NCI-H748 (cell line): Measurements from ENCODE around the gene ZSCAN22.

ENCODE experiments used
- DNase-seq: peaks from one replicate; lab custom pipeline; 2025; ENCODE audit not compliant: unreplicated experiment; lab: John Stamatoyannopoulos, UW

ZSCAN22 gene

DNA sequence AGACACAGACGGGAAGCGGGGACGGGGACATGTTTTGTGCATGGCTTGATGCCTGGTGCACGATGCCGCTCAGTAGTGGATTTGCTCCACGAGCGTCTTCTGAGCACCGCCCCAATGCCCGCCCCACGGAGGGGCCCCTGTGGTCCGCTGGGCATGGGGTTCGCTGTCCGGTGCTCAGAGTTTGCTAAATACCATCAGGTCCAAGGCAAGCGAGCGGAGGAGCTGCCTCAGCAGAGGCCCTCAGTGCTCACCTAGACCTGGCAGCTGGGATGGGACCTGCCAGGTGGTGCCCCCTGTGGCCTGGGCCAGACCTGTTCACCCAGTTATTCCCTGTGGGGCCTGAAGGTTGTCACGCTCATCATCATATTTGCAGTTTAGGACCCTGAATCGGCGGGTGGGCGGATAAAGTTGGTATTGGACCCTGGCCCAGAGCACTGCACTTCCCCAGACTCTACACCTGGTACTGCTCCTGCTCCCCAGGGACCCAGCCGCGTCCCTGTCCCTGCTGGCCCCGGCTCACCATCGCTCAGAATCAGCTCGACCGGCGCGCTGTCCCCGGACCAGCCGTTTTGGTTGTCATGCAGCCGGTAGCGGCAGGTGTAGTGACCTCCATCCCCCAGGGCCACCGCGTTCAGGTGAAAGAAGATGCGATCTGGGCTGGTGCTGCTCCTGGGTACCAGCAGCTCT lies 24.2 kb downstream of the ZSCAN22 start:
- no peak for DNase-seq

DNA sequence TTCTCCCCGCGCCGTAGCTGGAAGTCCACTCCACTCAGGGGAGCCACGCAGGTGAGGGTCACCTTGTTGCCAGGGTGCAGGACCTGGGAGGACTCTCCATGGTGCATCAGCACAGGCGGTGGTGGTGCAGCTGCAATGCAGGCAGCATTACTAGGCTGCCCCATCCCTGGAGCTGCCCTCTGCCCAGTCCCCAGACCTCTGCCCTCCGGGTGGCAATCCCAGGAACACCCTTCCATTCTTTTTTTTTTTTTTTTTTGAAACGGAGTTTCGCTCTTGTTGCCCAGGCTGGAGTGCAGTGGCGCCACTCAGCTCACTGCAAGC lies 24.7 kb downstream of the ZSCAN22 start:
- no peak for DNase-seq

DNA sequence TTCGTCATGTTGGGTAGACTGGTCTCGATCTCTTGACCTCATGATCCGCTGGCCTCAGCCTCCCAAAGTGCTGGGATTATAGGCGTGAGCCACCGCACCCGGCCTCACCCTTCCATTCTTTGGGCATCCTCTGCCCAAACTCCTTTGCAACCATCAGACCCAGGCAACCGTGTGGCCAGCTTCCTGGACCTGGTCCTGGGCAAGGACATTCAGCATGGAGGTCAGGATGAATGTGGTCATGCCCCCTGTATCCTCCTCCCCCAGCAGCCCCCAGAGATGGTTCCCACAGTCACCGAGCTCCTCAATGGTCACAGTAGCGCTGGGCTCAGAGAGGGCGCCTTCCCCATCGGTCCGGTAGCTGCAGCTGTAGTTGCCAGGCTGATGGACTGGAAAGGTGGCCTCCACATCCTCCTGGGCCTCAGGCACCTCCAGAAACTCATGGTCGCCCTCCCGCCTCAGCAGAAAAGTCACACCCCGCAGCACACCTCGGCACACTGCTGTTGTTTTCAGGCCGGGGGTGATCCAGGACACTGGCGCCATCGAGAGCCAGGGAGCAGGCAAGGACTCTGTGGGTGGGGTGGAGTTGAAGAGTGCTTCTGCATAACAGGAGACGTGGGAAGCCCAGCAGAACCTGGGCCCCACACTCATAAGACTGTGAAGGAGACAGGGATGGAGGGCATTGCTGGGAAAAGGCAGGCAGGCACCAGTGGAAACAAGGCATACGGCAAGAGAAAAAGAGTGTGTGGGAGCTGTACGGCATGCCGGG lies 25.4 kb downstream of the ZSCAN22 start:
- no peak for DNase-seq

DNA sequence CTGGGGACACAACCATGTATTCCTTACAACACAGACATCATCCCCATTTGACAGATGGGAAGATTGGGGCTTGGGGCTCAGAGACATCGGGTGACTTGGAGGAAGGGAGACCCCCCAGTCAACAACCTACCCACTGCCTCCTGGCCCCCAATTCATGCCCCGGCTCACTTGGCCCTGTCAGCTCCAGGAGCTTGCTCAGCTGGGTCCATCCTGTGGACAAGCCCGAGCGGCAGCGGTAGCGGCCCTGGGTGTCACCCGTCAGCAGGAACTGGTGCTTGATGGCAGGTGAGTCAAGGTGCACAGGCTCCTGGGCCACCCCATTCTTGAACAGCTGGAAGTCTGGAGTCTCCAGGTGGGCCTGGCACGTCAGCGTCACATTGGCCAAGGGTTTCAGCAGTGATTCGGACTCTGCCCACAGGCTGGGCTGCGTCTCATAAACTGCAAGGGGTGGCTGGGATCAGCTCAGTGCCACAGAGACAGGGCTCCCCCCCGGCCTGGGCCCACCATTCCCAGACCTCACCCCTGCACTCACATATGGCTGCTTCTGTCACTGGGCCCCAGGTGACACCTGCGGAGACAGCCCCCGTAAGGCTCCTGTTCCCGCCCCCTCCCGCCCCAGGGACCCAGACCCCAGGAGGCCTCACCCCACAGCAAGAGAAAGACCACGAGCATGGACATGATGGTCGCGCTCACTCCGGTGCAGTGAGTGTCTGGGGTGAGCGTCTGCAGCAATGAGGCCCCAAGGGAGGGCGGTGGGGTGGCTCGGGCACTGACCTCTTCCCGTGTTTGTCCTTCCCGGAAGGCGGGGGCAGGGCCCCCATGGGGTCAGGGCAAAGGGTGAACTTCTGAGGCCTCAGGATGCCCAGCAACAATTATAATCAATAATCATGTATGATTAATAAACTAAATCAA lies 26.2 kb downstream of the ZSCAN22 start, which contains the start of gene A1BG:
TSS of gene A1BG (minus strand) at position 733 of the 912 bp plus-strand sequence. CDS start at position 678, 55 bp downstream.
- DNase-seq: no peak

DNA sequence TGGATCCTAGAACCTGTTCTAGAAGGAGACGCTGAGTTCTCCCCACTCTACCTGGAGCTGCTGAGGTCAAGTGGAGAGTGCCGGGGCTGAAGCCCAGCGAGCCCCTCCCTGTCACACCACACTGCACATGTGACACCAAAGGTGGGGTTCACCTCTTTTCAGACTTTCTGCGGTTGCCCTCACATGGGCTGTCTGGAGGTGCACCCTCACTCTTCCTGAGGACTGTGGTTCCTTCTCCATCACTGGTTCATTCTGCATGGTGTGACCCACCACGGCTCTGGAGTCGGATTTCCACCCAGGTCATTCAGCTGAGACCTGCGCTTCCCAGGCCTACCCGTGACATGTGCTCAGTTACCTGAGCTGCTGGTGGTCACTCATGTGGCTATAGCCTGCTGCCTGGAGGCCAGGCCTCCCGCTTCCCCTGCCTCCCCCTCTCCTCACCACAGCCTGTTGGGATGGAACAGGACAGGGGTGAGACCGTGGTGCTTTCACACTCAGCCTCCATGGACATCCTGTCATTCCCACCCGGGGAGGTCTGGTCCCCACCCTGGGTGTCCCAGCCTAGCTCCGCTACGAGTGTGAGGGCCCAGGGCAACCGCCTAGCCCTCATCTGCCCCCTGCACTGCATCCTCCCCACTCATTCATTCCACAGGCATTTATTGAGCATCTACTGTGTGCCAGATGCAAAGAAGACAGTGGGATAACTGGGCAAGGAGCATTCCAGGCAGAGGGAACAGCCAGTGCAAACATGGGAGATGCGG lies 27.1 kb downstream of the ZSCAN22 start:
- DNase-seq: no peak

DNA sequence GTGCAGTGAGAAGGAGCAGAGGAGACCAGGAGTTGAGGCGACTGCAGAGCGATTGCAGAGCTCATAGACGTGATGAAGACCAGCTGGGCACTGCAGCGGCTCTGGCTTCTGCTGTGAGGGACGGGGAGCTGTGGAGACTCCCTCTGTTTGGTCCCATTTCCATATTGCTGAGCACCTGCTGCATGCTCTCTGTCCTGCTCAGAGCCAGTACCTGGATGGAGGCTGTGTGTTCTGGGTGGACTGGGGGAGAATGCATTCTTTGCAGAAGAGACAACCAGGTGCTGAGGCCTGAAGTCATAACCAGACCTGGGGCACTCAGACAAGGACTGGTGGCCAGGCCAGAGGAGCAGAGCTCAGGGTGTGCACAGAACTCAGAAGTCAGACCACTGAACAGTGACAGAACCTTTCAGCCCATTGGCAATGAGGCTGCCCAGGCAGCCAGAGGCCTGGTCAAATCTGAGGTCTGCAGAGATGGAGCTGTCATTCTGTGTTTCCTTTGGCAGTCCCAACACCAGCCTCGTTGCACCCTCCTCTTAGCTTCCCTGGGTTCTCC lies 27.8 kb downstream of the ZSCAN22 start:
- DNase-seq: no peak

DNA sequence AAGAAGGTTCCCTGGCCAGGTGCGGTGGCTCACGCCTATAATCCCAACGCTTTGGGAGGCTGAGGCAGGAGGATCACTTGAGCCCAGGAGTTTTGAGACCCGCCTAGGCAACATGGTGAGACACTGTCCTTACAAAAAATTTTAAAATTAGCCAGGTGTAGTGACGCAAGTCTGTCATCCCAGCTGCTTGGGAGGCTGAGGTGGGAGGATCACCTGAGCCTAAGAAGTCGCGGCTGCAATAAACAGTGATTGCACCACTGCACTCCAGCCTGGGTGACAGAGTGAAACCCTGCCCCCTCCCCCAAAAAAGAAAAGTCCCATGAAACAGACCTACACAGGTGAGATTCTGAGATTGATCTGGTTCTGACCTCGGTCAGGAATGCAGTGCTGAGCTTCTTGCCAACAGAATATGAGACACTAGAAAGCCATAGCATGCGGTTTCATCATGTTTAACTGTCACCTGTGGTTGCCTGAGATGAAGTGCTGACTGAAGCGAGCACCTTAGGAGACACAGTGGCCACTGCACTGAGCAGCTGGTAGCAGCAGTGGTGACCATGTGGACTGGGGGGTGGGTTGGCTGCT lies 28.5 kb downstream of the ZSCAN22 start:
- no peak for DNase-seq

DNA sequence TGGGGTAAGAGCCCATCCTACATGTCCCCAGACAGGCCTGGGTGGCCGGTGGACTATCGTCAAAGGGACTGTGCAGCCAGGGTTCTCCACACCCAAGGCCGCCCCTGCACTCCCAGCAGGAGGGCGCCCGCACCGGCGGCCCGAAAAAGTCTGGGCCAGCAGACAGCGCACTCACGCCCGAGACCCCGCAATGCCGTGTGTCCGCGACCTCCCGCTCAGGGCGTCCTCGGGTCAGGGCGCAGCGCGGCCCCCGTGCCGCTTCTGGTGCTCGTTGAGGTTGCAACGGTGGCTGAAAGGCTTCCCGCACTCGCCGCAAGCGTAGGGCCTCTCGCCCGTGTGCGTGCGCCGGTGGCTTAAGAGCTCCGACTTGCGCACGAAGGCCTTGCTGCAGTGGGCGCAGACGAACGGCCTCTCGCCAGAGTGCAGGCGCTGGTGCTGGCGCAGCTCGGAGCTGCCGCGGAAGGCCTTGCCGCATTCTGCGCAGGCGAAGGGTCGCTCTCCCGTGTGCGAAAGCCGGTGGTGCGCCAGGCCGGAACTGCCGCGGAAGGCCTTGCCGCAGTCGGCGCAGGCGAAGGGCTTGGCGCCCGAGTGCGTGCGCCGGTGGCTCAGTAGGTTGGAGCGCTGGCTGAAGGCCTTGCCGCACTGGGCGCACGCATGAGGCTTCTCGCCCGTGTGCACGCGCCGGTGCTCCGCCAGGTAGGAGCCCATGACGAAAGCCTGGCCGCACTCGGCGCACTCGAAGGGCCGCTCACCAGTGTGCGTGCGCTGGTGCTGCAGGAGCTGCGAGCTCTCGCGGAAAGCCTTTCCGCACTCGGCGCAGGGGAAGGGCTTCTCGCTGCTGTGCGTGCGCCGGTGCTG lies 29.3 kb downstream of the ZSCAN22 start:
- DNase-seq: no peak

DNA sequence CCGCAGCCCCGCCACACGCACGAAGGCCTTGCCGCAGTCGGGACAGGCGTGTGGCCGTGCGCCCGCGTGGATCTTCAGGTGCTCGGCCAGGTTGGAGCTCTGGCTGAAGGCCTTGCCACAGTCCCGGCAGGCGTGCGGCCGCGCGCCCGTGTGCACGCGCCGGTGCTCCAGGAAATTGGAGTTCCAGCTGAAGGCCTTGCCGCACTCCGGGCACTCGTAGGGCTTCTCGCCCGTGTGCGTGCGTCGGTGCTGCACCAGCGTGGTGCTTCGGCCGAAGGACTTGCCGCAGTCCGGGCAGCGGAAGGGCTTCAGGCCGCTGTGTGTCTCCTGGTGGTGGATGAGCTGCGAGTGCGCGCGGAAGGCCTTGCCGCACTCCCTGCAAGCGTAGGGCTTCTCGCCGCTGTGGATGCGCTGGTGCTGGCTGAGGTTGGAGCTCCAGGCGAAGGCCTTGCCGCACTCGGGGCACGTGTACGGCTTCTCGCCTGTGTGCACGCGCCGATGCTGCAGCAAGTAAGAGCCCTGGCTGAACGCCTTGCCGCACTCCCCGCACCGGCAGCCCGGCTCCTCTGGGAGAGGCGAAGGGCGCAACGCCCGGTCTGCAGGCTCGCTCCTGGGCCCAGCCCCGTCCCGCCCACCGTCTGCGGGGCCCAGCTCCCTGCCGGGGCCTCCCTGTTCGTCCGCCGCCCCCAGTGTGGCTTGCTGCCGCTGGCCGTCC lies 30.1 kb downstream of the ZSCAN22 start:
- no peak for DNase-seq

DNA sequence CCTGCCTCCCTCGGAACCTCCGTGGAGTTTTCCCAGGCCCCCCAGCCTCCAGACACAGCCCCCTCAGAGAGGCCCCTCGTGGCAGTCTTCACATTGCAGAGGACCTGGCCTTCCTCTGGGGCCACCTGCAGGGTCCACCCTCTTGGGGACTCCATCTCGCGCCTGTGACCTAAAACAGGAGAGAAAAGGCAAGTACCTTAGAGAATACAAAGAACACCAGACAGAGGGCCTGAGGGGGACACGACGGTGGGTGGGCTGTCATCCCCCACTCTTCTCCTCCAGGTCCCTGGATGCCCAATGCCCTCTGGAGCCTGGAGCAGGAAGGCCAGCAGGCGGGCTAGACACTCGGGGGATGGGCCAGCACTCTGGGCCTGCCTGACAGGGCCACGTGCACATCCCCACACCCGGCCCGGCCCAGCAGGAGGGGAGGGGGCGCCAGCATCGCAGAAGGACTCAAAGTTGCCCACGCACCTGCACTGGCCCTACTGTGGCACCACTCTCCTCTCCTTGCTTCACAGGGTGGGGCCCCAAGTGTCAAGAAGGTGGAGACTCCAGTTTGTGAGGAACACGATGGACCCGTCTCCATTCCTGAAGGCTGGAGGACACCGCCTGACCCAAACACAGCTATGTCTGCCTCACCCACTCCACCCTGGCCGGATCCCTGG lies 30.8 kb downstream of the ZSCAN22 start:
- DNase-seq: no peak

DNA sequence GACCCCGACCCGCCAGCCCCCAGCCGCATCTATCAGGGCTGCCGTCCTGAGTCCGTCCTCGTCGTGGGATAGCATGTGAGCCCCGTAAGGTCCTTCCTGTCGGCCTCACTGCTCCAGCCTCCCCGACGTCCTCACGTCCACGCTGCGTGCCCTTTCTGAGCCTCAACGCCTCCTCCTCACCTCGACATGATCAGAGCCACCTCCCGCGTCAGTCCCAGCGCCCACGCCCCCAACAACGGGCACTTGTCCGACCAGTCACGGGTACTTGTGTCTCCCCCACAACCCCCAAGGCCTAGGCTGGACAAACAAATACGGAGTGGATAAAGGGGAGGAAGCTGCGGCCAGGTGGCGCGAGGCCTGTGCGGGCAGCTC lies 35.1 kb downstream of the ZSCAN22 start:
- peak; percentile 74 for DNase-seq

DNA sequence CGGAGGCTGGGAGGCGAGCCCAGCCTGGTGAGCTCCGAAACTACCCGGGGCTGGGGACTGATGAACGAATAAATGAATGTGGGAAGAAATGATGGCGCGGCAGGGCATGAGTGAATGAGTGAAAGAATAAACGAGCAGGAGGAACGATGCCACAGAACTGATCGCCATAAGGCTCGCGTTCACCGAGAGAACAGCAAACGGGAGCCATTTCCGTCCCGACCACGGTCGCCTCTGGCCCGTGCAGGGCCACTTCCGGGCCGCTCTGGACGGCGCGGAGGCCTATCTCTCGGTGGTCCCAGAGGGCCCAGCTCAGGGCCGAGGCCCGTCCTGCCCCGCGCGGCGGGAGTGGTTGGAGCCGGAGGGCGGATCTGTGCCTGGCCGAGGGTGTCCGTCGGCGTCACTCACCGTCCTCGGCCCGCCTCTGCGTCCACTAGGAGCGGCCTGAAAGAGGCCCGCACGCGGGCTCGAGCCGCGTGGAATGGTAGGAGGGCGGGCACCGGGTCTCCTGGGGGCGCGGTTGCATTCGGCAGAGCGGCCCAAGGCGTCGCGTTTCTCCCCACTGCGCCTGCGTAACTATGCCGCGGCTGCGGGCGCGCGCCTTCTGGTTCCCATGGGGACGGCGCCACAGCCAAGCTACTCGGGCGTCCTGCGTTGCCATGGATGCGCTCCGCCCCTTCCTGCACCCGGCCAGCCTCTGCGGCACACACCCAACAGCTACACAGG lies 35.6 kb downstream of the ZSCAN22 start, which contains the start of gene ZNF497:
TSS of gene ZNF497 (minus strand) at position 480 of the 723 bp plus-strand sequence. CDS start 5,116 bp downstream, outside the sequence.
- peak; percentile 99 for DNase-seq

DNA sequence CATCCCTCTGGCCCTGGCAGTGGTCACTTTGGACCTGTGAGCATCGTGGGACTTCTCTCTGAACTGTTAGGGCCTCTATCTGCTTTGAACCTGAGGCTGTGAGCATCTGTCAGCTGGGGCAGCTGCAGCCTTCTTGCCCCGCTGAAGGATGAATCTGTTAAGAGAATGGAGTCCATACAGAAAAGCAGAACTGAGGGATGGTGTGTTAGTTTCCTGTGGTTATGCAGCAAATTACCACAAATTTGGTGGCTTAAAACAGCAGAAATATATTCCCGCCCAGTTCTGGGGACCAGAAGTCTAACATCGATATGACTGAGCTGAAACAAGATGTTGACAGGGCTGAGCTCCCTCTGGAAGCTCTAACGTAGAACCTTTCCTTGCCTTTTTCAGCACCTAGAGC lies 37.4 kb downstream of the ZSCAN22 start:
- DNase-seq: no peak

DNA sequence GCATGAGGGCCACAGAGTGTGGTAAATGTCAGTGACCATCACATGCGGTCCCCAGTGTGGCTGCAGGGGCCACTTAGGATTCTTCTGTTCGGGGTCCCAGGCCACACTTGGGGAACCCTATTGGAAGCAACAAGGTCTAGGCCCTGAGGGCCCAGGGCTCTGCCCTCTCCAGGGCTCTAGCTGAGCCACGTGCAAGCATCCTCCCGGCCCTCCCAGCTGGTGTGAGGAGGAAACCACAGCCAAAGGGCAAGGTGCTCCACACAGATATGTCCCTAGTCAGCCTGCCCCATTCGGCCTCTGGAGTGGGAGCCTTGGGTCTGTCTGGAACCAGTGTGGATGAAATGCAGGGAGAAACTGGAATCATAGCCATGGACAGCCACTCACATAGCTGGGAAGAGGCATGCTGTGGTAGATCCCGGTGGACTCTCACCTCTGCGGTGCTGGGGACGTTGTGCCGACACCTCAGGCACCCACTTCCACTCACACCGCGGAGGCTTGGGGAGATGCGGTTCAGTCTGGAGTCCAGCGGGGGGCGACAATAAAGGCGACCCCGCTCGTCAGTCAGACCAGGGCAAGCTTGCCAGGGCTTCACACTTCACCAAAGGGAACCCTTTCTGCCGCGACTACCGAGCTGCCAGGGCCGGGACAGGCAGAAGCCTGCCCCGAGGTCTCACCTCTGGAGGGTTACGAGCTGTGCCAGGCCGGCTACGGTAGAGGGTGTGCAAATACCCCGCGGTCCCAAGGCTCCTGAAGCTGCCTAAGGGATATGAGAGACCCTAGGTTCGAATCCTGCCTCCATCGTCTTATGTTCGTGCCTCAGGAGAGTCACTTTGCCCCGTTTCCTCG lies 40.0 kb downstream of the ZSCAN22 start:
- DNase-seq: no peak

DNA sequence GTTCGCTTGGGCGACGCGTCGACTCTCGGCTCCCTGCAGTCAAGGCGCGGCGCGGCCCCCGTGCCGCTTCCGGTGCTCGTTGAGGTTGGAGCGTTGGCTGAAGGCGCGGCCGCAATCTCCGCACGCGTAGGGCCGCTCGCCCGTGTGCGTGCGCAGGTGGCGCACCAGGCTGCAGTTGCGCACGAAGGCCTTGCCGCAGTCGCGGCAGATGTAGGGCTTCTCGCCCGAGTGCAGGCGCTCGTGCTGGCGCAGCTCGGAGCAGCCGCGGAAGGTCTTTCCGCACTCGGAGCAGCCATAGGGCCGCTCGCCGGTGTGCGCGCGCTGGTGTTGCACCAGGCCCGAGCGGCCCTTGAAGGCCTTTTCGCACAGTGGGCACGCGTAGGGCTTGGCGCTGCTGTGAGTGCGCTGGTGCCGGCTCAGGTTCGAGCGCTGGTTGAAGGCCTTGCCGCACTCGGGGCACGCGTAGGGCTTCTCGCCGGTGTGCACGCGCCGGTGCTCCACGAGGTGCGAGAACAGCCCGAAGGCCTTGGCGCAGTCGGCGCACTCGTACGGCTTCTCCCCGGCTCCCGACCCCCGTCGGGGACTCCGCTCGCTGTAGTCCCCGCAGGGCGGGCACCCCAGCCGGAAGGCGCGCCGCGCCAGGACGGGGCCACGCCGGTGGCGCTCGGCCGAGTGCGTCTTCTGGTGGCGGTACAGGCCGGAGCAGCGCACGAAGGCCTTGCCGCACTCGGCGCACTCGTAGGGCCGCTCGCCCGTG lies 41.1 kb downstream of the ZSCAN22 start:
- no peak for DNase-seq
